Gastroesophageal sphincter (tissue), 4 donors: ENCODE measurements around the gene MAP1LC3B. TPM values are rescaled to one million over a fixed set of nuclear protein-coding genes. Genes with fewer than 3 reads are reported as not detected.

Source experiments
- ATAC-seq: fragments of 150-250 bp; one replicate; pipeline ENCODE4 v1.9.1; 2016; ENCODE audit warnings: mild to moderate bottlenecking, moderate library complexity
- H3K27ac ChIP-seq, 4 donors: fragments of 200-600 bp; sonication (generic) in 3 of 4; 1 replicate in 3 of 4; 2 replicates in 1 of 4; pipeline ENCODE4 v1.5.1; 2016 to 2019
- H3K27me3 ChIP-seq: fragments of 200-600 bp; sonication (generic); one replicate; pipeline ENCODE4 v1.5.1; 2019
- H3K36me3 ChIP-seq, 2 donors: fragments of 200-600 bp; sonication (generic); one replicate each; pipeline ENCODE4 v1.5.1; 2019; ENCODE audit warnings: control low read depth in 1 of 2
- H3K4me1 ChIP-seq, 3 donors: fragments of 200-600 bp; sonication (generic); 1 replicate in 2 of 3; 2 replicates in 1 of 3; pipeline ENCODE4 v1.5.1; 2016 to 2019; ENCODE audit warnings: control low read depth in 2 of 3
- H3K4me3 ChIP-seq, 2 donors: fragments of 200-600 bp; sonication (generic); one replicate each; pipeline ENCODE4 v1.5.1; 2019; ENCODE audit warnings: mild to moderate bottlenecking in 1 of 2, moderate library complexity in 1 of 2
- H3K9me3 ChIP-seq, 3 donors: fragments of 200-600 bp; sonication (generic); one replicate each; pipeline ENCODE4 v1.5.1; 2017 to 2019; ENCODE audit warnings: control low read depth in 2 of 3
- CTCF ChIP-seq, 4 experiments: fragments of 200-600 bp in 2 of 4; fragments of 450-650 bp in 2 of 4; sonication (generic) in 1 of 4; IDR thresholded peaks; one replicate each; pipeline ENCODE4 v1.5.1; 2017 to 2019; ENCODE audit warnings: antibody characterized with exemption in 4 of 4, mild to moderate bottlenecking in 2 of 4, moderate library complexity in 2 of 4
- EP300 ChIP-seq: sonication (generic); formaldehyde crosslinking; IDR thresholded peaks from one replicate; pipeline ENCODE4 v1.6.1; 2017; ENCODE audit warnings: antibody characterized with exemption, mild to moderate bottlenecking
- POLR2A ChIP-seq, 2 donors: fragments of 450-650 bp; IDR thresholded peaks; one replicate each; pipeline ENCODE4 v1.6.1; 2017; ENCODE audit warnings: antibody characterized with exemption in 2 of 2, mild to moderate bottlenecking in 2 of 2, moderate library complexity in 1 of 2
- POLR2AphosphoS5 ChIP-seq: sonication (generic); formaldehyde crosslinking; IDR thresholded peaks from one replicate; pipeline ENCODE4 v1.6.1; 2017; ENCODE audit warnings: antibody characterized with exemption
- WGBS, 2 donors: methylation state at CpG; one replicate each; pipeline ENCODE4 v1.1.5; 2018; ENCODE audit warnings: low coverage in 1 of 2; 5-methylcytosine and 5-hydroxymethylcytosine counted together
- total RNA-seq, 4 donors: library from RNA; depleted of rRNA; stranded (reverse); fragments of >200 nt; gene quantifications; one replicate each; pipeline ENCODE4 v1.1.0, GENCODE V29; 2016

Gene MAP1LC3B
- total RNA-seq, 4 donors from 2014 or later = 53.9 to 64.8 (median 57.9) TPM

GRCh38 chr16:87391324-87391949, 699 bp upstream of the MAP1LC3B start:
- peaks cover 5 to 72% (median 28%) of the 10 kb centered on the region in 3 donors for H3K4me1 ChIP-seq
- H3K27me3 ChIP-seq = no peaks in the 10 kb centered on the region
- ATAC-seq = peak; percentile 15
- peak overlapping the region; percentile 97 to 99 (median 99) for H3K27ac ChIP-seq
- peak in 1 of 4 experiments; percentile 10 for TF ChIP-seq CTCF (IDR thresholded peaks at IDR 0.05)
- TF ChIP-seq POLR2AphosphoS5 = no peak
- peaks cover 0 to 1% of the 10 kb centered on the region in 2 donors for H3K36me3 ChIP-seq
- 20 to 88% methylated on average over 1 to 2 of the region's 44 CpGs for WGBS, 2 donors
- H3K9me3 ChIP-seq = no peaks in the 10 kb centered on the region
- H3K4me3 ChIP-seq = peak overlapping the region; percentile 58 to 92

GRCh38 chr16:87392821-87393679, 914 bp downstream of the MAP1LC3B start:
- no peak for TF ChIP-seq POLR2A (IDR thresholded peaks at IDR 0.05)
- peak in 3 of 4 experiments; percentile 2 to 49 (median 17) for TF ChIP-seq CTCF (IDR thresholded peaks at IDR 0.05)
- TF ChIP-seq POLR2AphosphoS5 = no peak
- no peak for TF ChIP-seq EP300
- Histone ChIP-seq H3K4me3 (peak overlapping the region; percentile 92), H3K36me3 (peaks cover 0 to 7% of the 10 kb centered on the region in 2 donors), H3K9me3 (no peaks in the 10 kb centered on the region), H3K4me1 (peaks cover 5 to 63% (median 16%) of the 10 kb centered on the region in 3 donors), H3K27me3 (no peaks in the 10 kb centered on the region), H3K27ac (peak overlapping the region; percentile 65 to 99 (median 99))
- no peak for ATAC-seq
- WGBS, 2 donors = 0 to 2% methylated on average over 9 to 20 of the region's 53 CpGs

- H3K9me3 ChIP-seq = no peaks in the 10 kb centered on the region
- no peak for ATAC-seq
- H3K4me1 ChIP-seq = peaks cover 5 to 59% (median 16%) of the 10 kb centered on the region in 3 donors
- WGBS, 2 donors = 74 to 76% methylated on average over 6 of the region's 6 CpGs
- peak overlapping the region; percentile 92 for H3K4me3 ChIP-seq
- peak overlapping the region; percentile 65 to 99 (median 99) for H3K27ac ChIP-seq
- peaks cover 0 to 13% of the 10 kb centered on the region in 2 donors for H3K36me3 ChIP-seq
- TF ChIP-seq CTCF (IDR thresholded peaks at IDR 0.05) = no peak
- no peak for TF ChIP-seq POLR2A (IDR thresholded peaks at IDR 0.05)
- no peak for TF ChIP-seq EP300
- TF ChIP-seq POLR2AphosphoS5 = no peak
- no peaks in the 10 kb centered on the region for H3K27me3 ChIP-seq
Observed at GRCh38 chr16:87393680-87394055, 1.5 kb downstream of the MAP1LC3B start.

GRCh38 chr16:87395181-87395842, 3.2 kb downstream of the MAP1LC3B start:
- TF ChIP-seq POLR2AphosphoS5 = no peak
- no peak for TF ChIP-seq CTCF (IDR thresholded peaks at IDR 0.05)
- no peak for TF ChIP-seq EP300
- no peak for TF ChIP-seq POLR2A (IDR thresholded peaks at IDR 0.05)
- ATAC-seq = no peak
- H3K9me3 ChIP-seq = no peaks in the 10 kb centered on the region
- peak overlapping the region in 3 of 4 donors; percentile 15 to 99 (median 15) for H3K27ac ChIP-seq
- WGBS, 2 donors = 59 to 63% methylated on average over 7 of the region's 7 CpGs
- peaks cover 5 to 51% (median 16%) of the 10 kb centered on the region in 3 donors for H3K4me1 ChIP-seq
- H3K4me3 ChIP-seq = no peak overlapping the region
- no peaks in the 10 kb centered on the region for H3K27me3 ChIP-seq
- H3K36me3 ChIP-seq = peaks cover 3 to 30% of the 10 kb centered on the region in 2 donors
